Neural cell (in vitro differentiated cells): ENCODE measurements around the gene CNOT4. TPM values are rescaled to one million over a fixed set of nuclear protein-coding genes. Genes with fewer than 3 reads are reported as not detected.

Source experiments
- H2AFZ ChIP-seq: fragments of 200-600, 300-800 bp; sonication (generic), shearing (Covaris generic); 2 replicates; pipeline ENCODE4 v1.6.0; 2014; ENCODE audit warnings: low read depth, mild to moderate bottlenecking, antibody characterized with exemption, low read length, moderate library complexity
- H3F3A ChIP-seq: fragments of 200-600 bp; shearing (Covaris generic); 2 replicates; pipeline ENCODE4 v1.6.1; 2016; ENCODE audit warnings: mild to moderate bottlenecking, moderate library complexity, mixed read lengths, antibody characterized with exemption, low read length; ENCODE audit not compliant: insufficient read depth, poor library complexity, severe bottlenecking
- H3K27ac ChIP-seq: fragments of 200-600, 300-800 bp; sonication (generic), shearing (Covaris generic); 2 replicates; pipeline ENCODE4 v1.5.1; 2014; ENCODE audit warnings: mild to moderate bottlenecking, low read length, moderate library complexity
- H3K27me3 ChIP-seq: fragments of 300-800, 200-600 bp; sonication (generic), shearing (Covaris generic); 2 replicates; pipeline ENCODE4 v1.6.0; 2014; ENCODE audit warnings: mild to moderate bottlenecking, low read depth, low read length, moderate library complexity; ENCODE audit not compliant: insufficient read depth
- H3K36me3 ChIP-seq: fragments of 300-800, 200-600 bp; sonication (generic), shearing (Covaris generic); 2 replicates; pipeline ENCODE4 v1.5.1; 2014; ENCODE audit warnings: mild to moderate bottlenecking, antibody characterized with exemption, low read length, moderate library complexity; ENCODE audit not compliant: insufficient read depth
- H3K4me2 ChIP-seq: fragments of 300-800, 200-600 bp; sonication (generic), shearing (Covaris generic); 2 replicates; pipeline ENCODE4 v1.6.0; 2014; ENCODE audit warnings: mild to moderate bottlenecking, low read length
- H3K4me3 ChIP-seq: fragments of 300-800, 200-600 bp; sonication (generic), shearing (Covaris generic); 2 replicates; pipeline ENCODE4 v1.5.1; 2014; ENCODE audit warnings: mild to moderate bottlenecking, low read length, moderate library complexity
- H3K79me2 ChIP-seq: fragments of 200-600 bp; shearing (Covaris generic); replicated peaks from 2 replicates; pipeline ENCODE4 v1.6.0; 2014; ENCODE audit warnings: mild to moderate bottlenecking, low read length, moderate library complexity; ENCODE audit not compliant: insufficient read depth
- H3K9ac ChIP-seq: fragments of 300-800, 200-600 bp; sonication (generic), shearing (Covaris generic); 2 replicates; pipeline ENCODE4 v1.6.1; 2016; ENCODE audit warnings: mild to moderate bottlenecking, low read length, mixed read lengths
- H3K9me2 ChIP-seq: fragments of 200-600 bp; shearing (Covaris generic); 2 replicates; pipeline ENCODE4 v1.6.1; 2016; ENCODE audit warnings: mild to moderate bottlenecking, low read length, mixed read lengths; ENCODE audit not compliant: insufficient read depth
- H3K9me3 ChIP-seq: fragments of 200-600, 300-800 bp; sonication (generic), shearing (Covaris generic); 2 replicates; pipeline ENCODE4 v1.6.1; 2016; ENCODE audit warnings: mild to moderate bottlenecking, mixed run types, low read length, moderate library complexity, mixed read lengths
- H4K20me1 ChIP-seq: fragments of 200-600 bp; shearing (Covaris generic); 2 replicates; pipeline ENCODE4 v1.6.1; 2016; ENCODE audit warnings: mild to moderate bottlenecking, mixed run types; ENCODE audit not compliant: insufficient read depth
- EP300 ChIP-seq: fragments of 450-650 bp; conservative IDR thresholded peaks from 2 replicates; pipeline ENCODE4 v1.6.1; 2014; ENCODE audit warnings: antibody characterized with exemption, mild to moderate bottlenecking, moderate library complexity; ENCODE audit not compliant: poor library complexity, severe bottlenecking
- EZH2 ChIP-seq: fragments of 200-600, 300-800 bp; shearing (Covaris generic), sonication (generic); IDR thresholded peaks from 2 replicates; pipeline ENCODE4 v1.6.1; 2014; ENCODE audit warnings: antibody characterized with exemption, low read length, borderline replicate concordance, mild to moderate bottlenecking; ENCODE audit not compliant: insufficient read depth, poor library complexity, severe bottlenecking
- MXI1 ChIP-seq: fragments of 450-650 bp; conservative IDR thresholded peaks from 2 replicates; pipeline ENCODE4 v1.6.1; 2014; ENCODE audit warnings: antibody characterized with exemption, mild to moderate bottlenecking; ENCODE audit not compliant: poor library complexity, severe bottlenecking
- POLR2AphosphoS5 ChIP-seq: IDR thresholded peaks from 2 replicates; pipeline ENCODE4 v1.6.1; 2012
- RAD21 ChIP-seq: fragments of 450-650 bp; conservative IDR thresholded peaks from 2 replicates; pipeline ENCODE4 v1.6.1; 2014; ENCODE audit warnings: antibody characterized with exemption, mild to moderate bottlenecking, moderate library complexity
- SMC3 ChIP-seq: fragments of 450-650 bp; conservative IDR thresholded peaks from 2 replicates; pipeline ENCODE4 v1.6.1; 2014; ENCODE audit warnings: antibody characterized with exemption, mild to moderate bottlenecking, moderate library complexity; ENCODE audit not compliant: poor library complexity
- TAF1 ChIP-seq: IDR thresholded peaks from 2 replicates; pipeline ENCODE4 v1.6.1; 2012; ENCODE audit warnings: low read depth
- polyA plus RNA-seq: library from polyadenylated mRNA; depleted of rRNA; stranded (reverse); fragments of >200 nt; gene quantifications from 2 replicates; pipeline ENCODE4 v1.2.3, GENCODE V29; 2014
- TF ChIP-seq, protein P1 (sequence below): fragments of 450-650 bp; IDR thresholded peaks from 2 replicates; pipeline ENCODE4 v1.5.1; 2014; ENCODE audit warnings: antibody characterized with exemption, mild to moderate bottlenecking, moderate library complexity; ENCODE audit not compliant: poor library complexity, severe bottlenecking
- TF ChIP-seq, protein P2 (sequence below): IDR thresholded peaks from 2 replicates; pipeline ENCODE4 v1.6.1; 2012; ENCODE audit warnings: borderline replicate concordance

CNOT4 gene
- polyA plus RNA-seq, 1 donor from 2014 or later, result 6.4 TPM

DNA sequence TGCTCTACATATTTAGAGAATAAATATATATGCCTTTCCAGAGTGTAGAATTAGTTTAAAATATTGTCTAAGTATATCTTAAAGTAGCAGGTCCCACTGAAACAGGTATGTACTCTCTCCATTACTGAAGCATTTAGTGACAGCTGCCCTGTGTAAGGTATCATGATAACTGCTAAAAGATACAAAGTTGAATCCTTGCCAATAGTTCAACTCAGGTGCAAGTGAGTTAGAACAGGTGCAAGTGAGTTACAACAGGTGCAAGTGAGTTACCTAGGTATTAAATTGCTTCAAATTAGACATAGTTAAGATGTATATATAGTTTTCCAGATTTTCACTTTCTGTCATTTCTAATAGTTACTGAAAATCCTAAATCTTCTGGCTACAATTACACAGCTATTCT lies 119.1 kb downstream of the CNOT4 start:
- H3K27me3 ChIP-seq, result no peaks in the 10 kb centered on the region
- peaks cover 5% of the 10 kb centered on the region for H3K36me3 ChIP-seq
- no peak overlapping the region for H3K27ac ChIP-seq
- no peak overlapping the region for H3K4me3 ChIP-seq
- no peaks in the 10 kb centered on the region for H3K9me3 ChIP-seq
- H4K20me1 ChIP-seq, result no peaks in the 10 kb centered on the region
- no peak overlapping the region for H3K9ac ChIP-seq
- no peak overlapping the region for H2AFZ ChIP-seq
- H3K9me2 ChIP-seq, result no peaks in the 10 kb centered on the region
- no peak overlapping the region for H3K4me2 ChIP-seq
- no peaks in the 10 kb centered on the region for H3F3A ChIP-seq
- no peak for TF ChIP-seq POLR2AphosphoS5
- TF ChIP-seq SMC3, result no peak
- TF ChIP-seq, protein P1, sequence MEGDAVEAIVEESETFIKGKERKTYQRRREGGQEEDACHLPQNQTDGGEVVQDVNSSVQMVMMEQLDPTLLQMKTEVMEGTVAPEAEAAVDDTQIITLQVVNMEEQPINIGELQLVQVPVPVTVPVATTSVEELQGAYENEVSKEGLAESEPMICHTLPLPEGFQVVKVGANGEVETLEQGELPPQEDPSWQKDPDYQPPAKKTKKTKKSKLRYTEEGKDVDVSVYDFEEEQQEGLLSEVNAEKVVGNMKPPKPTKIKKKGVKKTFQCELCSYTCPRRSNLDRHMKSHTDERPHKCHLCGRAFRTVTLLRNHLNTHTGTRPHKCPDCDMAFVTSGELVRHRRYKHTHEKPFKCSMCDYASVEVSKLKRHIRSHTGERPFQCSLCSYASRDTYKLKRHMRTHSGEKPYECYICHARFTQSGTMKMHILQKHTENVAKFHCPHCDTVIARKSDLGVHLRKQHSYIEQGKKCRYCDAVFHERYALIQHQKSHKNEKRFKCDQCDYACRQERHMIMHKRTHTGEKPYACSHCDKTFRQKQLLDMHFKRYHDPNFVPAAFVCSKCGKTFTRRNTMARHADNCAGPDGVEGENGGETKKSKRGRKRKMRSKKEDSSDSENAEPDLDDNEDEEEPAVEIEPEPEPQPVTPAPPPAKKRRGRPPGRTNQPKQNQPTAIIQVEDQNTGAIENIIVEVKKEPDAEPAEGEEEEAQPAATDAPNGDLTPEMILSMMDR, result no peak
- no peak for TF ChIP-seq EP300
- TF ChIP-seq TAF1, result no peak
- H3K79me2 ChIP-seq, result no peaks in the 10 kb centered on the region

DNA sequence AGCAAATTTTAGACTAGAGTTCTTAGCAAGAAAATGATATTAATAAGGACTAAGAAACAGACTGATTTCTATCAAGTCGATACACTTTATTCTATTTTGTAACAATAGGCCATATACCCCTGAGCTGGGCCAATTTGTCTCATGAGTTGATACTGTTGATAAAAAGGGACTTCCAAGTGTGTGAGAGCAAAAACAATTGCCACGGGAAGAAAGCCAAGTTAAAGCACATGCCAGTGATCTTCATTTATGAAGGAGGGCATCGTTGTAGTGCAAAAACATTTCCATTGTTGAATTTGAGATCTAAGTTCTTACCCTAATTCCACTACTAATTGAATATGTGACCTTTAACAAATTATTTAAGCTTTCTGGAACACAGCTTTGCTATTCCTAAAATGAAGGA lies 119.9 kb downstream of the CNOT4 start:
- TF ChIP-seq EP300 (no peak), EZH2 (no peak)
- no peaks in the 10 kb centered on the region for H3K9me2 ChIP-seq

DNA sequence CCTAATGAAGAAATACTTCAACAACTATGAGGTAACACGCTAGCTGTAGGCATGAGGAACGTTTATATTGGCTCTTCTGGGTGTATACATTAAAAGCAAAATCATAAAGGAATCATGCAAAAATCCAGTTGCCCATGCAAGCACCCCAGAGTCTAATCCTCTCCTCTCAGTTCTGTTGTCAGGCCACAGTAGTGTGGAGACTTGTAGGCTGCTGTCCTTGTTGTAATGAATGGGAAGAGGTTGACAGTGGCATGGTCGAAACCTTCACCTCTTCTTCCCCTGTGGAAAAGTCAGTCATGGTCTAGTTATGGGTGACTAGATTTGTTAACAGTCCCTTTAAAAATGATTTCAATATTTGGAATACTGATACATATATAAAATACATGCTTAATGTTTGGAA lies 121.3 kb downstream of the CNOT4 start:
- H2AFZ ChIP-seq, result no peak overlapping the region
- TF ChIP-seq EP300 (no peak), TAF1 (no peak), EZH2 (no peak), SMC3 (no peak), RAD21 (no peak), POLR2AphosphoS5 (no peak), MXI1 (no peak)
- TF ChIP-seq, protein P1, result no peak
- TF ChIP-seq, protein P2, sequence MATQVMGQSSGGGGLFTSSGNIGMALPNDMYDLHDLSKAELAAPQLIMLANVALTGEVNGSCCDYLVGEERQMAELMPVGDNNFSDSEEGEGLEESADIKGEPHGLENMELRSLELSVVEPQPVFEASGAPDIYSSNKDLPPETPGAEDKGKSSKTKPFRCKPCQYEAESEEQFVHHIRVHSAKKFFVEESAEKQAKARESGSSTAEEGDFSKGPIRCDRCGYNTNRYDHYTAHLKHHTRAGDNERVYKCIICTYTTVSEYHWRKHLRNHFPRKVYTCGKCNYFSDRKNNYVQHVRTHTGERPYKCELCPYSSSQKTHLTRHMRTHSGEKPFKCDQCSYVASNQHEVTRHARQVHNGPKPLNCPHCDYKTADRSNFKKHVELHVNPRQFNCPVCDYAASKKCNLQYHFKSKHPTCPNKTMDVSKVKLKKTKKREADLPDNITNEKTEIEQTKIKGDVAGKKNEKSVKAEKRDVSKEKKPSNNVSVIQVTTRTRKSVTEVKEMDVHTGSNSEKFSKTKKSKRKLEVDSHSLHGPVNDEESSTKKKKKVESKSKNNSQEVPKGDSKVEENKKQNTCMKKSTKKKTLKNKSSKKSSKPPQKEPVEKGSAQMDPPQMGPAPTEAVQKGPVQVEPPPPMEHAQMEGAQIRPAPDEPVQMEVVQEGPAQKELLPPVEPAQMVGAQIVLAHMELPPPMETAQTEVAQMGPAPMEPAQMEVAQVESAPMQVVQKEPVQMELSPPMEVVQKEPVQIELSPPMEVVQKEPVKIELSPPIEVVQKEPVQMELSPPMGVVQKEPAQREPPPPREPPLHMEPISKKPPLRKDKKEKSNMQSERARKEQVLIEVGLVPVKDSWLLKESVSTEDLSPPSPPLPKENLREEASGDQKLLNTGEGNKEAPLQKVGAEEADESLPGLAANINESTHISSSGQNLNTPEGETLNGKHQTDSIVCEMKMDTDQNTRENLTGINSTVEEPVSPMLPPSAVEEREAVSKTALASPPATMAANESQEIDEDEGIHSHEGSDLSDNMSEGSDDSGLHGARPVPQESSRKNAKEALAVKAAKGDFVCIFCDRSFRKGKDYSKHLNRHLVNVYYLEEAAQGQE, result no peak
- no peak overlapping the region for H3K4me3 ChIP-seq
- no peaks in the 10 kb centered on the region for H3F3A ChIP-seq
- H4K20me1 ChIP-seq, result no peaks in the 10 kb centered on the region
- H3K9me3 ChIP-seq, result no peaks in the 10 kb centered on the region
- no peak overlapping the region for H3K27ac ChIP-seq
- H3K36me3 ChIP-seq, result no peaks in the 10 kb centered on the region
- no peak overlapping the region for H3K4me2 ChIP-seq
- H3K9me2 ChIP-seq, result no peaks in the 10 kb centered on the region
- H3K27me3 ChIP-seq, result no peaks in the 10 kb centered on the region
- H3K79me2 ChIP-seq, result no peaks in the 10 kb centered on the region
- H3K9ac ChIP-seq, result no peak overlapping the region

More for the DNA sequence above, 119.9 kb downstream of the CNOT4 start:
- Histone ChIP-seq H3K36me3 (peaks cover 5% of the 10 kb centered on the region), H2AFZ (no peak overlapping the region), H4K20me1 (no peaks in the 10 kb centered on the region), H3K27ac (no peak overlapping the region), H3K9me3 (no peaks in the 10 kb centered on the region), H3F3A (no peaks in the 10 kb centered on the region), H3K9ac (no peak overlapping the region), H3K4me3 (no peak overlapping the region), H3K79me2 (no peaks in the 10 kb centered on the region), H3K27me3 (no peaks in the 10 kb centered on the region), H3K4me2 (no peak overlapping the region)
